Neural cell (in vitro differentiated cells): Measurements from ENCODE around the gene SMIM43. TPM values are rescaled to one million over a fixed set of nuclear protein-coding genes. Genes with fewer than 3 reads are reported as not detected.

Experiments
- H2AFZ ChIP-seq: fragments of 200-600, 300-800 bp; sonication (generic), shearing (Covaris generic); 2 replicates; pipeline ENCODE4 v1.6.0; 2014; ENCODE audit warnings: low read depth, mild to moderate bottlenecking, antibody characterized with exemption, low read length, moderate library complexity
- H3F3A ChIP-seq: fragments of 200-600 bp; shearing (Covaris generic); 2 replicates; pipeline ENCODE4 v1.6.1; 2016; ENCODE audit warnings: mild to moderate bottlenecking, moderate library complexity, mixed read lengths, antibody characterized with exemption, low read length; ENCODE audit not compliant: insufficient read depth, poor library complexity, severe bottlenecking
- H3K27ac ChIP-seq: fragments of 200-600, 300-800 bp; sonication (generic), shearing (Covaris generic); 2 replicates; pipeline ENCODE4 v1.5.1; 2014; ENCODE audit warnings: mild to moderate bottlenecking, low read length, moderate library complexity
- H3K27me3 ChIP-seq: fragments of 300-800, 200-600 bp; sonication (generic), shearing (Covaris generic); 2 replicates; pipeline ENCODE4 v1.6.0; 2014; ENCODE audit warnings: mild to moderate bottlenecking, low read depth, low read length, moderate library complexity; ENCODE audit not compliant: insufficient read depth
- H3K36me3 ChIP-seq: fragments of 300-800, 200-600 bp; sonication (generic), shearing (Covaris generic); 2 replicates; pipeline ENCODE4 v1.5.1; 2014; ENCODE audit warnings: mild to moderate bottlenecking, antibody characterized with exemption, low read length, moderate library complexity; ENCODE audit not compliant: insufficient read depth
- H3K4me2 ChIP-seq: fragments of 300-800, 200-600 bp; sonication (generic), shearing (Covaris generic); 2 replicates; pipeline ENCODE4 v1.6.0; 2014; ENCODE audit warnings: mild to moderate bottlenecking, low read length
- H3K4me3 ChIP-seq: fragments of 300-800, 200-600 bp; sonication (generic), shearing (Covaris generic); 2 replicates; pipeline ENCODE4 v1.5.1; 2014; ENCODE audit warnings: mild to moderate bottlenecking, low read length, moderate library complexity
- H3K79me2 ChIP-seq: fragments of 200-600 bp; shearing (Covaris generic); replicated peaks from 2 replicates; pipeline ENCODE4 v1.6.0; 2014; ENCODE audit warnings: mild to moderate bottlenecking, low read length, moderate library complexity; ENCODE audit not compliant: insufficient read depth
- H3K9ac ChIP-seq: fragments of 300-800, 200-600 bp; sonication (generic), shearing (Covaris generic); 2 replicates; pipeline ENCODE4 v1.6.1; 2016; ENCODE audit warnings: mild to moderate bottlenecking, low read length, mixed read lengths
- H3K9me2 ChIP-seq: fragments of 200-600 bp; shearing (Covaris generic); 2 replicates; pipeline ENCODE4 v1.6.1; 2016; ENCODE audit warnings: mild to moderate bottlenecking, low read length, mixed read lengths; ENCODE audit not compliant: insufficient read depth
- H3K9me3 ChIP-seq: fragments of 200-600, 300-800 bp; sonication (generic), shearing (Covaris generic); 2 replicates; pipeline ENCODE4 v1.6.1; 2016; ENCODE audit warnings: mild to moderate bottlenecking, mixed run types, low read length, moderate library complexity, mixed read lengths
- H4K20me1 ChIP-seq: fragments of 200-600 bp; shearing (Covaris generic); 2 replicates; pipeline ENCODE4 v1.6.1; 2016; ENCODE audit warnings: mild to moderate bottlenecking, mixed run types; ENCODE audit not compliant: insufficient read depth
- CTCF ChIP-seq: fragments of 450-650 bp; IDR thresholded peaks from 2 replicates; pipeline ENCODE4 v1.5.1; 2014; ENCODE audit warnings: antibody characterized with exemption, mild to moderate bottlenecking, moderate library complexity; ENCODE audit not compliant: poor library complexity, severe bottlenecking
- EP300 ChIP-seq: fragments of 450-650 bp; conservative IDR thresholded peaks from 2 replicates; pipeline ENCODE4 v1.6.1; 2014; ENCODE audit warnings: antibody characterized with exemption, mild to moderate bottlenecking, moderate library complexity; ENCODE audit not compliant: poor library complexity, severe bottlenecking
- EZH2 ChIP-seq: fragments of 200-600, 300-800 bp; shearing (Covaris generic), sonication (generic); IDR thresholded peaks from 2 replicates; pipeline ENCODE4 v1.6.1; 2014; ENCODE audit warnings: antibody characterized with exemption, low read length, borderline replicate concordance, mild to moderate bottlenecking; ENCODE audit not compliant: insufficient read depth, poor library complexity, severe bottlenecking
- POLR2AphosphoS5 ChIP-seq: IDR thresholded peaks from 2 replicates; pipeline ENCODE4 v1.6.1; 2012
- RAD21 ChIP-seq: fragments of 450-650 bp; conservative IDR thresholded peaks from 2 replicates; pipeline ENCODE4 v1.6.1; 2014; ENCODE audit warnings: antibody characterized with exemption, mild to moderate bottlenecking, moderate library complexity
- REST ChIP-seq: IDR thresholded peaks from 2 replicates; pipeline ENCODE4 v1.6.1; 2012; ENCODE audit warnings: borderline replicate concordance
- SMC3 ChIP-seq: fragments of 450-650 bp; conservative IDR thresholded peaks from 2 replicates; pipeline ENCODE4 v1.6.1; 2014; ENCODE audit warnings: antibody characterized with exemption, mild to moderate bottlenecking, moderate library complexity; ENCODE audit not compliant: poor library complexity
- TAF1 ChIP-seq: IDR thresholded peaks from 2 replicates; pipeline ENCODE4 v1.6.1; 2012; ENCODE audit warnings: low read depth
- polyA plus RNA-seq: library from polyadenylated mRNA; depleted of rRNA; stranded (reverse); fragments of >200 nt; gene quantifications from 2 replicates; pipeline ENCODE4 v1.2.3, GENCODE V29; 2014

The SMIM43 gene
- polyA plus RNA-seq, 1 donor from 2014 or later, result 0.17 TPM

GRCh38 chr4:121799867-121800501, 35.0 kb upstream of the SMIM43 start:
- Histone ChIP-seq H3K4me2 (no peak overlapping the region), H3K4me3 (no peak overlapping the region), H3K27ac (no peak overlapping the region)

GRCh38 chr4:121799208-121799823, 34.4 kb upstream of the SMIM43 start:
- Histone ChIP-seq H3K36me3 (no peaks in the 10 kb centered on the region), H3K9ac (no peak overlapping the region), H3F3A (no peaks in the 10 kb centered on the region), H3K9me3 (no peaks in the 10 kb centered on the region), H3K4me3 (no peak overlapping the region), H3K27ac (no peak overlapping the region), H3K9me2 (no peaks in the 10 kb centered on the region), H4K20me1 (no peaks in the 10 kb centered on the region), H3K4me2 (no peak overlapping the region), H3K27me3 (no peaks in the 10 kb centered on the region), H2AFZ (no peak overlapping the region), H3K79me2 (peaks cover 17% of the 10 kb centered on the region)
- TF ChIP-seq EP300 (no peak), SMC3 (no peak), POLR2AphosphoS5 (no peak), RAD21 (no peak), CTCF (no peak), TAF1 (no peak)

More at GRCh38 chr4:121799867-121800501, 35.0 kb upstream of the SMIM43 start:
- H3F3A ChIP-seq, result no peaks in the 10 kb centered on the region
- no peaks in the 10 kb centered on the region for H3K9me2 ChIP-seq
- H2AFZ ChIP-seq, result no peak overlapping the region
- H4K20me1 ChIP-seq, result no peaks in the 10 kb centered on the region
- no peaks in the 10 kb centered on the region for H3K9me3 ChIP-seq
- no peak overlapping the region for H3K9ac ChIP-seq
- H3K36me3 ChIP-seq, result no peaks in the 10 kb centered on the region
- peaks cover 17% of the 10 kb centered on the region for H3K79me2 ChIP-seq
- TF ChIP-seq CTCF (no peak), REST (no peak), SMC3 (no peak), EZH2 (no peak)
- H3K27me3 ChIP-seq, result no peaks in the 10 kb centered on the region
